CD14-positive monocyte (primary cell): ENCODE data around the gene BATF. TPM values are rescaled to one million over a fixed set of nuclear protein-coding genes. Genes with fewer than 3 reads are reported as not detected.

Experiments
- DNase-seq, 3 donors: peaks; one replicate each; pipeline ENCODE4 v3.0.0-alpha.2; 2011 to 2022
- H2AFZ ChIP-seq: 2 replicates; pipeline ENCODE4 v1.6.0; 2012; ENCODE audit warnings: mild to moderate bottlenecking, low read depth, low read length, inconsistent platforms; ENCODE audit not compliant: insufficient read depth, poor library complexity, severe bottlenecking
- H3K27ac ChIP-seq, 2 donors: 1 replicate in 1 of 2; 2 replicates in 1 of 2; pipeline ENCODE4 v1.5.1; 2012 to 2013; ENCODE audit warnings: low read length in 2 of 2, control low read depth in 1 of 2, inconsistent platforms in 1 of 2, low read depth in 1 of 2, mild to moderate bottlenecking in 1 of 2
- H3K27me3 ChIP-seq, 2 donors: one replicate each; pipeline versions ENCODE4 v1.6.0 to v1.6.1; 2011 to 2013; ENCODE audit warnings: low read length in 2 of 2; ENCODE audit not compliant: control insufficient read depth in 2 of 2, insufficient read depth in 2 of 2
- H3K36me3 ChIP-seq, 2 donors: replicated peaks in 1 of 2; 1 replicate in 1 of 2; 2 replicates in 1 of 2; pipeline versions ENCODE4 v1.5.1 to v1.6.1; 2012 to 2013; ENCODE audit warnings: low read length in 2 of 2, control low read depth in 1 of 2, inconsistent platforms in 1 of 2, mild to moderate bottlenecking in 1 of 2; ENCODE audit not compliant: insufficient read depth in 2 of 2, control insufficient read depth in 1 of 2
- H3K4me1 ChIP-seq, 2 donors: 1 replicate in 1 of 2; 2 replicates in 1 of 2; pipeline versions ENCODE4 v1.5.1 to v1.6.1; 2012 to 2013; ENCODE audit warnings: low read length in 2 of 2, control low read depth in 1 of 2, inconsistent platforms in 1 of 2, mild to moderate bottlenecking in 1 of 2, moderate library complexity in 1 of 2; ENCODE audit not compliant: insufficient read depth in 2 of 2, control insufficient read depth in 1 of 2
- H3K4me2 ChIP-seq: replicated peaks from 2 replicates; pipeline ENCODE3; 2012; ENCODE audit warnings: low read length, moderate library complexity, mild to moderate bottlenecking; ENCODE audit not compliant: poor library complexity, severe bottlenecking; ENCODE audit errors: extremely low read depth
- H3K4me3 ChIP-seq, 3 experiments: fragments of 200-600 bp in 1 of 3; sonication (generic) in 1 of 3; replicated peaks in 1 of 3; 1 replicate in 2 of 3; 2 replicates in 1 of 3; pipeline ENCODE4 v1.5.1; 2011 to 2013; ENCODE audit warnings: low read length in 3 of 3, mild to moderate bottlenecking in 3 of 3, control low read depth in 2 of 3, low read depth in 2 of 3, inconsistent platforms in 1 of 3, moderate library complexity in 1 of 3
- H3K79me2 ChIP-seq: 2 replicates; pipeline ENCODE4 v1.6.0; 2012; ENCODE audit warnings: mild to moderate bottlenecking, control low read depth, inconsistent platforms, low read length, moderate library complexity; ENCODE audit not compliant: insufficient read depth
- H3K9ac ChIP-seq: 2 replicates; pipeline ENCODE4 v1.6.0; 2017; ENCODE audit warnings: low read length, mild to moderate bottlenecking; ENCODE audit not compliant: insufficient read depth, poor library complexity, severe bottlenecking
- H3K9me3 ChIP-seq, 2 donors: replicated peaks in 1 of 2; 1 replicate in 1 of 2; 2 replicates in 1 of 2; pipeline versions ENCODE4 v1.5.1 to v1.6.1; 2012 to 2013; ENCODE audit warnings: low read length in 2 of 2, control low read depth in 1 of 2; ENCODE audit not compliant: control insufficient read depth in 1 of 2, insufficient read depth in 1 of 2
- H4K20me1 ChIP-seq: 2 replicates; pipeline ENCODE4 v1.6.0; 2012; ENCODE audit warnings: mild to moderate bottlenecking, low read length, control low read depth, moderate library complexity; ENCODE audit not compliant: insufficient read depth
- H3K27ac Mint-ChIP-seq, 7 donors: one replicate each; pipeline ENCODE4 v1.8.0; 2020; ENCODE audit warnings: mild to moderate bottlenecking in 7 of 7, mixed read lengths in 7 of 7, moderate library complexity in 6 of 7, inconsistent platforms in 2 of 7
- H3K27me3 Mint-ChIP-seq, 3 donors: one replicate each; pipeline ENCODE4 v1.8.0; 2021 to 2022; ENCODE audit warnings: low read depth in 3 of 3, mild to moderate bottlenecking in 3 of 3, mixed read lengths in 3 of 3, moderate library complexity in 3 of 3, inconsistent platforms in 1 of 3
- H3K36me3 Mint-ChIP-seq, 2 donors: one replicate each; pipeline ENCODE4 v1.8.0; 2020; ENCODE audit warnings: mixed read lengths in 2 of 2, inconsistent platforms in 1 of 2, mild to moderate bottlenecking in 1 of 2
- H3K4me1 Mint-ChIP-seq: one replicate; pipeline ENCODE4 v1.8.0; 2020; ENCODE audit warnings: mild to moderate bottlenecking, mixed read lengths
- H3K4me3 Mint-ChIP-seq, 2 donors: one replicate each; pipeline ENCODE4 v1.8.0; 2020; ENCODE audit warnings: mild to moderate bottlenecking in 2 of 2, mixed read lengths in 2 of 2, moderate library complexity in 1 of 2
- H3K9me3 Mint-ChIP-seq, 7 donors: one replicate each; pipeline ENCODE4 v1.8.0; 2020 to 2022; ENCODE audit warnings: mixed read lengths in 7 of 7, mild to moderate bottlenecking in 6 of 7, moderate library complexity in 6 of 7, inconsistent platforms in 2 of 7
- CTCF ChIP-seq: fragments of 200-600 bp; IDR thresholded peaks from one replicate; pipeline ENCODE4 v1.8.0; 2022; ENCODE audit warnings: antibody characterized with exemption, mild to moderate bottlenecking
- WGBS: methylation state at CpG from one replicate; pipeline ENCODE4 v1.1.5; 2013; ENCODE audit warnings: missing lambda C conversion rate; ENCODE audit not compliant: insufficient coverage; 5-methylcytosine and 5-hydroxymethylcytosine counted together
- intact Hi-C, 2 donors: fragments of 100-400 bp; cut with micrococcal nuclease; formaldehyde crosslinking; loops; one replicate each; pipeline versions ENCODE4 v1.15.0 to v1.15.1; 2023
- polyA plus RNA-seq, 3 donors: library from polyadenylated mRNA; depleted of rRNA in 1 of 3; unstranded in 2 of 3; stranded (reverse) in 1 of 3; fragments of 300-500 nt in 2 of 3; fragments of >200 nt in 1 of 3; fragmentation: Illumina TruSeq in 2 of 3; gene quantifications; 1 replicate in 2 of 3; 2 replicates in 1 of 3; pipeline ENCODE4 v1.2.3, GENCODE V29; 2012 to 2021

The BATF gene
- polyA plus RNA-seq, 3 donors: 12.6 to 25.8 (median 20.9) TPM

GRCh38 chr14:75559451-75560222 lies 37.4 kb downstream of the BATF start:
- Mint-ChIP-seq H3K4me1 (peaks cover 22% of the 10 kb centered on the region), H3K27me3 (peaks cover 0 to 4% (median 3%) of the 10 kb centered on the region in 3 donors), H3K4me3 (no peak overlapping the region), H3K9me3 (peaks cover 3 to 10% (median 8%) of the 10 kb centered on the region in 7 donors), H3K36me3 (no peaks in the 10 kb centered on the region), H3K27ac (peak overlapping the region in 4 of 7 donors; percentile 3 to 58 (median 41))
- no peaks in the 10 kb centered on the region for H4K20me1 ChIP-seq
- H3K36me3 ChIP-seq: no peaks in the 10 kb centered on the region
- H3K27me3 ChIP-seq: no peaks in the 10 kb centered on the region
- DNase-seq: peak; percentile 43 to 69 (median 59)
- no peak for TF ChIP-seq CTCF
- WGBS: 100% methylated on average over 1 of the region's 6 CpGs
- H3K9ac ChIP-seq: no peak overlapping the region
- no peak overlapping the region for H3K27ac ChIP-seq
- H3K9me3 ChIP-seq: peaks cover 0 to 11% of the 10 kb centered on the region in 2 donors
- H3K4me3 ChIP-seq: no peak overlapping the region
- intact Hi-C loops: loop anchor here in 1 of 2 donors (5.0 kb wide), 1 partner anchor 37 kb away; the partner anchor contains the start of gene BATF
- H3K4me2 ChIP-seq: no peak overlapping the region
- H3K4me1 ChIP-seq: peaks cover 18 to 20% of the 10 kb centered on the region in 2 donors
- no peaks in the 10 kb centered on the region for H3K79me2 ChIP-seq
- no peak overlapping the region for H2AFZ ChIP-seq

- Mint-ChIP-seq H3K36me3 (no peaks in the 10 kb centered on the region), H3K27me3 (peaks cover 0 to 4% (median 3%) of the 10 kb centered on the region in 3 donors), H3K4me3 (no peak overlapping the region), H3K27ac (no peak overlapping the region), H3K4me1 (peaks cover 30% of the 10 kb centered on the region), H3K9me3 (peaks cover 3 to 10% (median 8%) of the 10 kb centered on the region in 7 donors)
- H3K4me3 ChIP-seq: no peak overlapping the region
- H3K4me2 ChIP-seq: no peak overlapping the region
- H3K27me3 ChIP-seq: no peaks in the 10 kb centered on the region
- peak; percentile 91 for TF ChIP-seq CTCF
- no peak overlapping the region for H2AFZ ChIP-seq
- H3K9me3 ChIP-seq: peaks cover 0 to 11% of the 10 kb centered on the region in 2 donors
- peaks cover 22 to 26% of the 10 kb centered on the region in 2 donors for H3K4me1 ChIP-seq
- H3K79me2 ChIP-seq: no peaks in the 10 kb centered on the region
- peak; percentile 32 to 66 (median 64) for DNase-seq
- no peak overlapping the region for H3K9ac ChIP-seq
- 4% methylated on average over 4 of the region's 6 CpGs for WGBS
- H3K36me3 ChIP-seq: no peaks in the 10 kb centered on the region
- no peak overlapping the region for H3K27ac ChIP-seq
- intact Hi-C loops: no loop called here
- no peaks in the 10 kb centered on the region for H4K20me1 ChIP-seq
Measured at GRCh38 chr14:75561013-75561432, 38.8 kb downstream of the BATF start.
